GM18951 (cell line): Measurements from ENCODE around the gene PGGHG.
"Not testable (repeated sequence)": the region's sequence is repeated elsewhere in the genome, so short reads cannot be mapped to it uniquely, and the experiment has no call there.

ENCODE experiments used
- POLR2A ChIP-seq: IDR thresholded peaks from 4 replicates; pipeline ENCODE4 v1.6.1; 2011; ENCODE audit warnings: mild to moderate bottlenecking; ENCODE audit not compliant: insufficient read length, insufficient read depth; ENCODE audit errors: extremely low read depth
- in situ Hi-C: fragments of 300-500 bp; cut with MboI; formaldehyde crosslinking; loops from one replicate; pipeline ENCODE4 v1.12.0; 2022; ENCODE audit warnings: low sequenced_read_pairs, mixed read lengths, inconsistent platforms; ENCODE audit not compliant: unreplicated experiment

Gene PGGHG

GRCh38 chr11:304061-304506 lies 15.2 kb downstream of the PGGHG start:
- in situ Hi-C loops, result no loop called here
- no peak for TF ChIP-seq POLR2A

GRCh38 chr11:304915-305843 lies 16.3 kb downstream of the PGGHG start:
- TF ChIP-seq POLR2A, result no peak
- in situ Hi-C loops, result no loop called here

- TF ChIP-seq POLR2A, result no peak
- in situ Hi-C loops, result no loop called here
Observed at GRCh38 chr11:305844-306211, 16.9 kb downstream of the PGGHG start.

GRCh38 chr11:306645-307371 lies 17.9 kb downstream of the PGGHG start:
- in situ Hi-C loops, result no loop called here

GRCh38 chr11:307766-308708 lies 19.1 kb downstream of the PGGHG start, which contains the start of gene IFITM2:
TSS of gene IFITM2 (plus strand) at chr11:307816. CDS start at chr11:308193, 377 bp downstream.
- in situ Hi-C loops, result not testable (repeated sequence)
- TF ChIP-seq POLR2A, result peak; percentile 48

More at GRCh38 chr11:306645-307371, 17.9 kb downstream of the PGGHG start:
- TF ChIP-seq POLR2A, result no peak

- in situ Hi-C loops, result not testable (repeated sequence)
Observed at GRCh38 chr11:308740-309665, 20.1 kb downstream of the PGGHG start.

- in situ Hi-C loops, result not testable (repeated sequence)
Observed at GRCh38 chr11:309979-310572, 21.1 kb downstream of the PGGHG start.

GRCh38 chr11:311013-311748 lies 22.3 kb downstream of the PGGHG start:
- in situ Hi-C loops, result not testable (repeated sequence)

GRCh38 chr11:312092-312816 lies 23.3 kb downstream of the PGGHG start:
- peak; percentile 24 for TF ChIP-seq POLR2A
- in situ Hi-C loops, result no loop called here

GRCh38 chr11:313304-313786 lies 24.4 kb downstream of the PGGHG start:
- in situ Hi-C loops, result no loop called here
- no peak for TF ChIP-seq POLR2A

GRCh38 chr11:313787-314553 lies 25.0 kb downstream of the PGGHG start, which contains the start of gene IFITM1:
TSS of gene IFITM1 (plus strand) at chr11:314040. CDS start at chr11:314171, 131 bp downstream.
- in situ Hi-C loops, result no loop called here
- peak; percentile 93 for TF ChIP-seq POLR2A

- in situ Hi-C loops, result not testable (repeated sequence)
Observed at GRCh38 chr11:314554-314875, 25.6 kb downstream of the PGGHG start.
